HFFc6 (cell line): ENCODE data around the gene SYTL1. TPM values are rescaled to one million over a fixed set of nuclear protein-coding genes. Genes with fewer than 3 reads are reported as not detected.

Experiments
- DNase-seq: peaks from one replicate; pipeline ENCODE4 v3.0.0-alpha.2; 2018
- H3K27ac Mint-ChIP-seq: 2 replicates; pipeline ENCODE4 v1.8.0; 2020; ENCODE audit warnings: mild to moderate bottlenecking, mixed read lengths
- H3K27me3 Mint-ChIP-seq: 2 replicates; pipeline ENCODE4 v1.8.0; 2021; ENCODE audit warnings: mild to moderate bottlenecking, moderate library complexity, mixed read lengths; ENCODE audit not compliant: insufficient read depth
- H3K36me3 Mint-ChIP-seq: 2 replicates; pipeline ENCODE4 v1.8.0; 2021; ENCODE audit warnings: low read depth, mixed read lengths
- H3K4me1 Mint-ChIP-seq: 2 replicates; pipeline ENCODE4 v1.8.0; 2020; ENCODE audit warnings: low read depth, mixed read lengths
- H3K4me3 Mint-ChIP-seq: 2 replicates; pipeline ENCODE4 v1.8.0; 2020; ENCODE audit warnings: mild to moderate bottlenecking, moderate library complexity, mixed read lengths
- H3K9me3 Mint-ChIP-seq: 2 replicates; pipeline ENCODE4 v1.8.0; 2020; ENCODE audit warnings: mild to moderate bottlenecking, mixed read lengths
- total RNA-seq, 6 experiments: library from RNA; stranded (reverse); fragmentation: NEBNext Ultra II Directional; extraction: Animal tissue kit (Norgen Biotek cat#: 25700); gene quantifications; 2 replicates in 1 of 6; 3 replicates in 5 of 6; pipeline ENCODE4 v1.2.3, GENCODE V29; 2021
- TF ChIP-seq, protein P1 (sequence below): fragments of 200-600 bp; sonication (generic); IDR thresholded peaks from 2 replicates; pipeline ENCODE4 v1.5.0; 2021; ENCODE audit warnings: antibody characterized with exemption, mild to moderate bottlenecking

The SYTL1 gene
- total RNA-seq, 6 experiments from 2014 or later, result 0.08 to 0.45 TPM; not detected in 4

DNA sequence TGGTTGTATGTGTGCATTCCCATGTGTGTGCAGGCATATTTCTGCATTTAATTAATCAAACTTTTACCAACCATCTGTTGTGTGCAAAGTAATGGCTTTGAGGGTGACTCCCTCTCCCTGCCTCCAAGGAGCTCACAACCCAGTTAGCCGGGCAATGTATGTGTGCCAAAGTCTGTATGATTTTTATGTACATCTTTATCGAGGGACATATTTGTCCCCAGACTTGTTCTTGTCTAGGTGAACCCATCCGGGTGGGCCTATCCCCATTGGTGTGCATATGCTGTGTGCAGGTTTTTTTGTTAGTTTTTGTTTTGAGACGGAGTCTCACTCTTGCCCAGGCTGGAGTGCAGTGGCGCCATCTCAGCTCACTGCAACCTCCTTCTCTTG, 1.8 kb downstream of the SYTL1 start:
- H3K27me3 Mint-ChIP-seq, result peaks cover 8% of the 10 kb centered on the region
- TF ChIP-seq, protein P1, sequence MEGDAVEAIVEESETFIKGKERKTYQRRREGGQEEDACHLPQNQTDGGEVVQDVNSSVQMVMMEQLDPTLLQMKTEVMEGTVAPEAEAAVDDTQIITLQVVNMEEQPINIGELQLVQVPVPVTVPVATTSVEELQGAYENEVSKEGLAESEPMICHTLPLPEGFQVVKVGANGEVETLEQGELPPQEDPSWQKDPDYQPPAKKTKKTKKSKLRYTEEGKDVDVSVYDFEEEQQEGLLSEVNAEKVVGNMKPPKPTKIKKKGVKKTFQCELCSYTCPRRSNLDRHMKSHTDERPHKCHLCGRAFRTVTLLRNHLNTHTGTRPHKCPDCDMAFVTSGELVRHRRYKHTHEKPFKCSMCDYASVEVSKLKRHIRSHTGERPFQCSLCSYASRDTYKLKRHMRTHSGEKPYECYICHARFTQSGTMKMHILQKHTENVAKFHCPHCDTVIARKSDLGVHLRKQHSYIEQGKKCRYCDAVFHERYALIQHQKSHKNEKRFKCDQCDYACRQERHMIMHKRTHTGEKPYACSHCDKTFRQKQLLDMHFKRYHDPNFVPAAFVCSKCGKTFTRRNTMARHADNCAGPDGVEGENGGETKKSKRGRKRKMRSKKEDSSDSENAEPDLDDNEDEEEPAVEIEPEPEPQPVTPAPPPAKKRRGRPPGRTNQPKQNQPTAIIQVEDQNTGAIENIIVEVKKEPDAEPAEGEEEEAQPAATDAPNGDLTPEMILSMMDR, result no peak
- no peaks in the 10 kb centered on the region for H3K9me3 Mint-ChIP-seq
- no peak overlapping the region for H3K4me3 Mint-ChIP-seq
- no peaks in the 10 kb centered on the region for H3K36me3 Mint-ChIP-seq
- DNase-seq, result no peak
- peaks cover 28% of the 10 kb centered on the region for H3K4me1 Mint-ChIP-seq
- H3K27ac Mint-ChIP-seq, result no peak overlapping the region

GRCh38 chr1:27345272-27345671, 3.5 kb downstream of the SYTL1 start:
- Mint-ChIP-seq H3K9me3 (no peaks in the 10 kb centered on the region), H3K4me3 (no peak overlapping the region), H3K27me3 (peaks cover 8% of the 10 kb centered on the region), H3K4me1 (peaks cover 24% of the 10 kb centered on the region), H3K27ac (no peak overlapping the region), H3K36me3 (no peaks in the 10 kb centered on the region)
- no peak for DNase-seq
- TF ChIP-seq, protein P1, result no peak

GRCh38 chr1:27346357-27346756, 4.5 kb downstream of the SYTL1 start:
- TF ChIP-seq, protein P1, result no peak
- Mint-ChIP-seq H3K4me3 (no peak overlapping the region), H3K36me3 (no peaks in the 10 kb centered on the region), H3K27me3 (peaks cover 7% of the 10 kb centered on the region), H3K4me1 (peaks cover 15% of the 10 kb centered on the region), H3K27ac (no peak overlapping the region), H3K9me3 (no peaks in the 10 kb centered on the region)
- no peak for DNase-seq

DNA sequence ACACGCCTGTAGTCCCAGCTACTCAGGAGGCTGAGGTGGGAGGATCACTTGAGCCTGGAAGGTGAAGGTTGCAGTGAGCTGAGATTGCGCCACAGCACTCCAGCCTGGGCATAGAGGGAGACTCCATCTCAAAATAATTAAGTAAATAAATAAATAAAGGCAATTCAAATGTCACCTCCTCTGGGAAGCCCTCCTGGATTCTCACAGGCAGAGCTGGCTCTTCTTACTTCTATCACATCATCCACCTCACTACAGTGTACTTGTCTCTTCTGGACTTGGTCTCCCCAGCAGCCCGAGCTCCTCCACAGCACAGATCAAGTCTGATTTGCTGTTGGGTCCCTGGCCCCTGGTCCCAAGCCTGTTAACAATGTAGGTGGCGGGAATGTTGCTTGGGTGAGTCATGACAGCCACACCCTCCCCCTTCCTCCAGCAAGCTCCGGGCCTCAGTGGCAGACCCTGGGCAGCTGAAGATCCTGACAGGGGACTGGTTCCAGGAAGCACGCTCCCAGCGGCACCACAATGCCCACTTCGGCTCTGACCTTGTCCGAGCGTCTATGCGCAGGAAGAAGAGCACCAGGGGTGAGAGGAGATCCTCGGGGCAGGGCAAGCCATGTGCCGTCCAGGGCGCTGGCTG, 5.3 kb downstream of the SYTL1 start:
- H3K36me3 Mint-ChIP-seq, result no peaks in the 10 kb centered on the region
- H3K27ac Mint-ChIP-seq, result no peak overlapping the region
- no peak overlapping the region for H3K4me3 Mint-ChIP-seq
- peaks cover 7% of the 10 kb centered on the region for H3K4me1 Mint-ChIP-seq
- TF ChIP-seq, protein P1, result no peak
- no peaks in the 10 kb centered on the region for H3K9me3 Mint-ChIP-seq
- DNase-seq, result no peak
- H3K27me3 Mint-ChIP-seq, result peaks cover 7% of the 10 kb centered on the region

GRCh38 chr1:27348861-27349783, 7.3 kb downstream of the SYTL1 start:
- no peaks in the 10 kb centered on the region; the same call in 1 of the 2 replicates for H3K4me1 Mint-ChIP-seq
- H3K27me3 Mint-ChIP-seq, result peaks cover 7% of the 10 kb centered on the region
- H3K4me3 Mint-ChIP-seq, result no peak overlapping the region
- H3K9me3 Mint-ChIP-seq, result no peaks in the 10 kb centered on the region
- TF ChIP-seq, protein P1, result no peak; the same call in 1 of the 2 replicates
- no peak overlapping the region for H3K27ac Mint-ChIP-seq
- no peak for DNase-seq
- H3K36me3 Mint-ChIP-seq, result no peaks in the 10 kb centered on the region
